Upper lobe of left lung (tissue), 6 donors: ENCODE measurements around the gene COBL. TPM values are rescaled to one million over a fixed set of nuclear protein-coding genes. Genes with fewer than 3 reads are reported as not detected.

Experiments
- ATAC-seq, 2 donors: fragments of 200-7000 bp; cut with Tn5 transposase; one replicate each; pipeline ENCODE4 v1.9.1; 2022; ENCODE audit warnings: mild to moderate bottlenecking in 2 of 2, moderate library complexity in 2 of 2; ENCODE audit not compliant: low FRiP score in 2 of 2
- DNase-seq, 2 donors: peaks; one replicate each; pipeline ENCODE4 v3.0.0-alpha.2; 2019 to 2020
- H3K27ac ChIP-seq, 4 donors: fragments of 200-600 bp; sonication (generic); one replicate each; pipeline ENCODE4 v1.5.1; 2016 to 2019
- H3K27me3 ChIP-seq, 4 donors: fragments of 200-600 bp; sonication (generic); one replicate each; pipeline ENCODE4 v1.5.1; 2017 to 2019
- H3K36me3 ChIP-seq, 4 donors: fragments of 200-600 bp; sonication (generic); one replicate each; pipeline ENCODE4 v1.5.1; 2016 to 2019
- H3K4me1 ChIP-seq, 4 donors: fragments of 200-600 bp; sonication (generic); one replicate each; pipeline ENCODE4 v1.5.1; 2018 to 2019
- H3K4me3 ChIP-seq, 4 donors: fragments of 200-600 bp; sonication (generic); one replicate each; pipeline ENCODE4 v1.5.1; 2017 to 2019; ENCODE audit warnings: mild to moderate bottlenecking in 2 of 4, moderate library complexity in 1 of 4
- H3K9me3 ChIP-seq, 4 donors: fragments of 200-600 bp; sonication (generic); one replicate each; pipeline ENCODE4 v1.5.1; 2018 to 2019
- EP300 ChIP-seq, 4 donors: sonication (generic); formaldehyde crosslinking; IDR thresholded peaks; one replicate each; pipeline ENCODE4 v1.5.1; 2017; ENCODE audit warnings: antibody characterized with exemption in 4 of 4, control low read depth in 2 of 4
- POLR2A ChIP-seq, 4 donors: fragments of 450-650 bp; IDR thresholded peaks; one replicate each; pipeline ENCODE4 v1.5.1; 2016 to 2017; ENCODE audit warnings: antibody characterized with exemption in 4 of 4, mild to moderate bottlenecking in 2 of 4
- POLR2AphosphoS5 ChIP-seq, 2 donors: sonication (generic); formaldehyde crosslinking; IDR thresholded peaks; one replicate each; pipeline ENCODE4 v1.5.1; 2017; ENCODE audit warnings: antibody characterized with exemption in 2 of 2
- WGBS, 2 donors: methylation state at CpG; one replicate each; pipeline ENCODE4 v1.1.5; 2017 to 2018; 5-methylcytosine and 5-hydroxymethylcytosine counted together
- total RNA-seq, 6 donors: library from RNA; depleted of rRNA in 4 of 6; stranded (reverse); fragments of >200 nt in 4 of 6; gene quantifications; one replicate each; pipeline versions ENCODE4 v1.1.0 to v1.2.1, GENCODE V29; 2016 to 2021
- TF ChIP-seq, protein P1 (sequence below), 6 experiments: fragments of 450-650 bp in 4 of 6; fragments of 200-600 bp in 2 of 6; sonication (generic) in 2 of 6; IDR thresholded peaks; one replicate each; pipeline ENCODE4 v1.5.1; 2016 to 2019; ENCODE audit warnings: antibody characterized with exemption in 6 of 6
- donor health status: DM: no; HTN: no; CAD: no; lungs with moderate emphysema.
- donor health status: DM: no; HTN: yes; CAD: no; lungs with severe emphysema.

Gene COBL
- total RNA-seq, 6 donors from 2014 or later = 27.0 to 54.7 (median 36.8) TPM

DNA sequence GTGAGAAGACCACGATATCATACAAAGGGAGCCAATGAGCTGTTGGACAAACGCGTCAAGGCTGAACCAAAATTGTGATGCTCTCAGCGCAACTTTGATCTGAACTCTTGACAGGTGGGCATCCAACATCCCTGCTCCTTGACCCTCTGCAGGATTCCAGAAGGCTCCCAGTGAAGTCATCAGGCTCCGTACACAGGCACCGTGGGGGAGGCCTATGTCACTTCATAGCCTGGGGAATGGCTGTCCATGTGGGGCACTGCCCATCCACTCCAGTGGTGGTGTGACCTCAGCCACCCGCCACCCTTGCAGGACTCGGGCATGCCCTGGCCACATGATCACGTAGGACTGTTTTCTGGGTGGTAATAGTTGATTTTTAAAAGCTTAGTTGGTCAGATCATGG, 300.1 kb downstream of the COBL start:
- ATAC-seq = no peak
- Histone ChIP-seq H3K4me1 (no peaks in the 10 kb centered on the region), H3K27ac (no peak overlapping the region), H3K4me3 (no peak overlapping the region), H3K9me3 (no peaks in the 10 kb centered on the region), H3K27me3 (no peaks in the 10 kb centered on the region), H3K36me3 (no peaks in the 10 kb centered on the region)
- 93% methylated on average over 9 of the region's 9 CpGs for WGBS, 2 donors
- TF ChIP-seq POLR2A (IDR thresholded peaks at IDR 0.05) = no peak
- TF ChIP-seq, protein P1, sequence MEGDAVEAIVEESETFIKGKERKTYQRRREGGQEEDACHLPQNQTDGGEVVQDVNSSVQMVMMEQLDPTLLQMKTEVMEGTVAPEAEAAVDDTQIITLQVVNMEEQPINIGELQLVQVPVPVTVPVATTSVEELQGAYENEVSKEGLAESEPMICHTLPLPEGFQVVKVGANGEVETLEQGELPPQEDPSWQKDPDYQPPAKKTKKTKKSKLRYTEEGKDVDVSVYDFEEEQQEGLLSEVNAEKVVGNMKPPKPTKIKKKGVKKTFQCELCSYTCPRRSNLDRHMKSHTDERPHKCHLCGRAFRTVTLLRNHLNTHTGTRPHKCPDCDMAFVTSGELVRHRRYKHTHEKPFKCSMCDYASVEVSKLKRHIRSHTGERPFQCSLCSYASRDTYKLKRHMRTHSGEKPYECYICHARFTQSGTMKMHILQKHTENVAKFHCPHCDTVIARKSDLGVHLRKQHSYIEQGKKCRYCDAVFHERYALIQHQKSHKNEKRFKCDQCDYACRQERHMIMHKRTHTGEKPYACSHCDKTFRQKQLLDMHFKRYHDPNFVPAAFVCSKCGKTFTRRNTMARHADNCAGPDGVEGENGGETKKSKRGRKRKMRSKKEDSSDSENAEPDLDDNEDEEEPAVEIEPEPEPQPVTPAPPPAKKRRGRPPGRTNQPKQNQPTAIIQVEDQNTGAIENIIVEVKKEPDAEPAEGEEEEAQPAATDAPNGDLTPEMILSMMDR (IDR thresholded peaks at IDR 0.05) = no peak
- TF ChIP-seq EP300 (IDR thresholded peaks at IDR 0.05) = no peak
- no peak for TF ChIP-seq POLR2AphosphoS5 (IDR thresholded peaks at IDR 0.05)
- no peak for DNase-seq

DNA sequence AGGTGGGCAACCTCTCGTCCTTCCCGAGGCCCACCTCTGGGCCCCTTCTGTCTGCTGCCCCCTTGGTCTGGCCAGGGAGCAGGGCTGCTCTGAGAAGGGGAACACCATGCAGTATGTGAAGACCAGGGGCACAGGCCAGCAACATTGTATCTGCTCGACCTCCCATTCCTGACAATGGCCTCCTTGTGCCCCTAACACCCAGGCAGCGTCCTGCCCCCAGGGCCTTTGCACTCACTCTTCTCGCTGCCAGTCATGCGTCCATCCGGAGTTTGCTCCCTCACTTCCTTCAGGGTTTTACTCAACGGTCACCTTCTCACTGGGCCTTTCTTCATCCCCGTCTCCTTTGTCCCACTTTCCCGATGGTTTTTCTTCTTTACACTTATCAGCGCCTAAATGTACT, 301.0 kb downstream of the COBL start:
- ATAC-seq (no peak), DNase-seq (no peak)
- TF ChIP-seq, protein P1 (IDR thresholded peaks at IDR 0.05) = no peak
- TF ChIP-seq POLR2A (IDR thresholded peaks at IDR 0.05) = no peak
- no peak overlapping the region for H3K4me3 ChIP-seq
- 93 to 94% methylated on average over 11 of the region's 11 CpGs for WGBS, 2 donors
- peaks cover 0 to 1% (median 0%) of the 10 kb centered on the region in 4 donors for H3K4me1 ChIP-seq
- no peaks in the 10 kb centered on the region for H3K27me3 ChIP-seq
- no peaks in the 10 kb centered on the region for H3K36me3 ChIP-seq
- no peak overlapping the region for H3K27ac ChIP-seq
- no peaks in the 10 kb centered on the region for H3K9me3 ChIP-seq

DNA sequence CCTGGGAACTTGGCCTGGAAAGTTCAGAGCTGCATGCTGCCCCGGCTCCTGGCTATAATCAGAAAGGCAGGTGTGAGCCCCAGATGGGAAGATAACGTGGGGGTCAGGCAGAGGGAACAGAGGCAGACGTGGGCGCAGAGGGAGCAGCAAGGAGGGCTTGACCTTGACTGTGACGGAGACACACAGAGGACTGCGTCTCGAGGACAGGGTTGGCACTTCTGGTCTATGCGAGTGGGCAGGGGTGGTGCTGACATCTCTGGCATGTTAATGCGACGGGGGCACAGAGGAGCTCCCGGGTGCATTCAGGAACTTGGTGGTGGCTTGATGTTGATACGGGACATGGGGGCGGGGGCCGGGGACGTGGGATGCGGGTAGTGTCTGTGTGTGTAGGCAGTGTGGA, 301.8 kb downstream of the COBL start:
- H3K4me3 ChIP-seq = no peak overlapping the region
- H3K27me3 ChIP-seq = no peaks in the 10 kb centered on the region
- no peak for ATAC-seq
- peak in 1 of 2 donors; percentile 41 for DNase-seq
- H3K4me1 ChIP-seq = peaks cover 0 to 7% (median 0%) of the 10 kb centered on the region in 4 donors
- no peaks in the 10 kb centered on the region for H3K36me3 ChIP-seq
- no peak overlapping the region for H3K27ac ChIP-seq
- 91% methylated on average over 15 to 16 of the region's 16 CpGs for WGBS, 2 donors
- no peaks in the 10 kb centered on the region for H3K9me3 ChIP-seq
- TF ChIP-seq POLR2AphosphoS5 (IDR thresholded peaks at IDR 0.05) (no peak), POLR2A (IDR thresholded peaks at IDR 0.05) (no peak), EP300 (IDR thresholded peaks at IDR 0.05) (no peak)
- TF ChIP-seq, protein P1 (IDR thresholded peaks at IDR 0.05) = no peak

DNA sequence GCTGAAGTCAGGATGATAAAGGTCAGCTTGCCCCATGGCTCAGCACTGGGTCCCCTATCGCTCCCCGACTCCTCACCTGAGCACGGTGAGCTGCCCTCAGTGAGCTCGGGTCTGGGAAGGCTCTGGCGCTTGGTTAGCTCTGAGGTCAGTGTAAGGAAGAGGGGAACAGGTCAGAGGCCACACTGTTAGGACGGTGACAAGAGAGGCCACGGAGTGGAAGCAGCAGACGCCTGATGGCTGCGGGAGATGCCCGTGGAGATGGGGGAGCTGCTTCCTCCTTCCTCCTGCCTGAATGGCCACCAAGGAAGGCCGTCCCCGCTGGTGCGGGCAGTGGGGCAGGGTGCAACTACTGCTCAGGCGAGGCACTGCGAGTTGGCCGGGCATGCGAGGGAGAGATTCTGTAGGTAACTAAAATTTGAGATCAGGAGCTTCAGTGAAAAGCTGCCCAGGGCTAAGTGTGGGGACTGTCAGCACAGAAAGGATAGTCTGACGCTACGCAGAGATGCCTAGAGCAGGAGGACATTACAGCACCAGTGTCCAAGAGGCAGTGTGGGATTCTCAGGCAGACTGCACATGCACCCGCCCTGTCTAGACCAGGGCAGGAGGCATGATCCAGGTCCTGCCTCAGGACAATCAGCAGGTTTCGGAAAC, 302.6 kb downstream of the COBL start:
- no peak for TF ChIP-seq POLR2A (IDR thresholded peaks at IDR 0.05)
- TF ChIP-seq POLR2AphosphoS5 (IDR thresholded peaks at IDR 0.05) = no peak
- TF ChIP-seq, protein P1 (IDR thresholded peaks at IDR 0.05) = no peak
- no peak for TF ChIP-seq EP300 (IDR thresholded peaks at IDR 0.05)

DNA sequence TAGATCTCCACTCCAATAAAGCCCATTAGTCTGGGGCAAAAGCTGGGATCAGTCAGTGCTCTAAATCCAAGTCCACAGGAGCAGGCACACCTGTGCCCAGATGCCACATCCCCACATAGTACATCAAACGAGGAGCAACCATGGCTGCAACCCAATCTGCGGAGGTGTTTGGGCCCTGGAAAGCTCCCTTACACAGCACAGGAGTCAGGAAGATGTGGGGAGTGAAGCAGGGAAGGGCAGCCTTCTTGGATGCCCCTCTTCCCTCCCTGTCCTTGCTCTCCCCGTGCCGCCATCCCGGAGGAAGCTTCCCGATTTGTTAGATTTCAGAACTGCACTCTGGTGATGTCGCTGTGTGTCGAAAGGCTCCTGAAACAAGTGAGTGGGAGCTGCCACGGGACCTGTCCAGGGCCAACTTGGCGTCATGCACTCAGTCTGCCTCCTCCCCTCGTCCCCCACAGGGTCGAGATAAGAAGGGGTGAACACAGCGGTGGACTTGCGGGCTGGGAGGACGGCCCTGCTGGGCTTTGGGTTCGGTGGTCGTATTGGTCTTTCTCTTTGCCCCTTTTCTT, 303.3 kb downstream of the COBL start:
- H3K36me3 ChIP-seq = no peaks in the 10 kb centered on the region
- no peaks in the 10 kb centered on the region for H3K27me3 ChIP-seq
- DNase-seq = peak in 1 of 2 donors; percentile 44
- 87 to 90% methylated on average over 15 to 17 of the region's 17 CpGs for WGBS, 2 donors
- no peak for TF ChIP-seq POLR2A (IDR thresholded peaks at IDR 0.05)
- TF ChIP-seq EP300 (IDR thresholded peaks at IDR 0.05) = no peak
- TF ChIP-seq, protein P1 (IDR thresholded peaks at IDR 0.05) = no peak
- TF ChIP-seq POLR2AphosphoS5 (IDR thresholded peaks at IDR 0.05) = no peak
- no peak for ATAC-seq
- no peak overlapping the region for H3K27ac ChIP-seq
- no peak overlapping the region for H3K4me3 ChIP-seq
- no peaks in the 10 kb centered on the region for H3K9me3 ChIP-seq
- peaks cover 0 to 7% (median 0%) of the 10 kb centered on the region in 4 donors for H3K4me1 ChIP-seq

More for the DNA sequence above, 302.6 kb downstream of the COBL start:
- H3K9me3 ChIP-seq = no peaks in the 10 kb centered on the region
- H3K36me3 ChIP-seq = no peaks in the 10 kb centered on the region
- 81 to 88% methylated on average over 21 of the region's 21 CpGs for WGBS, 2 donors
- no peak overlapping the region for H3K27ac ChIP-seq
- ATAC-seq (no peak), DNase-seq (peak in 1 of 2 donors; percentile 78)
- peaks cover 0 to 7% (median 0%) of the 10 kb centered on the region in 4 donors for H3K4me1 ChIP-seq
- H3K27me3 ChIP-seq = no peaks in the 10 kb centered on the region
- no peak overlapping the region for H3K4me3 ChIP-seq
